Measurements from ENCODE around the gene S100A2.

DNA sequence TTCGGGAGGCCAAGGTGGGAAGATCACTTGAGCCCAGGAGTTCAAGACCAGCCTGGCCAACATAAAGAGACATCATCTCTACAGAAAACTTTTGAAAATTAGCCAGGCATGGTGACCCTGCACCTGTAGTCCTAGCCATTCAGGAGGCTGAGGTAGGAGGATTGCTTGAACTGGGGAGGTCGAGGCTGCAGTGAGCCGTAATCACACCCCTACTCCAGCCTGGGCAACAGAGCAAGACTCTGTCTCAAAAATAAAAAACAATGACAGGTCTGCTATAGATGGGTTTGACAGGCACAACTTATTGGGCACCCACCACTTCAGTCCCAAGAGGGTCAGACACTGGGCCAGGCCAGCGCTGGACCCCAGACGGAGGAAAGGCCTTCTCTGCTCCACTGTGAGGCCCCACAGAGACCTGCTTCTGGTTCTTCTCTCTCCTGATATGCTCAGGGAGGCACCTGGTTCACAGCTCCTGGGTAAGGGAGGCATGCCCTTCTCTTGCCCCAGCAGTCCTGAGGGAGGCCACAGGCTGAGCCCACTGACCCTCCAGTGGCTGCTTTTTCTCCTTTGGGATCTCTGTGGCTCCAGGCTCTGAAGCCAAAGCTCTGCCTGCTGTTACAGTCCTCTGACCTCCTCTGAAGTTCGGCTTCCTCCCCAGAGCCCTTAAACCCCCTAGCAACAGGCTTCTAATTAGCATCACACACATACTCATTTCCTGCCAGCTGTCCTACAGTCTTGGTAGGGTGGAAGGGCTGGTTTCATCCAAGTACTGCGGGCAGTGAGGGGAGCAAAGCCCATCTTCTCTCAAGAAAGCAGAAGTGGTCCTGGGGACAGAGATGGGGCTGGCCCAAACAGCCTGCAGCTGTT is 32.9 kb upstream of the S100A2 start:
- TF ChIP-seq, protein P1, sequence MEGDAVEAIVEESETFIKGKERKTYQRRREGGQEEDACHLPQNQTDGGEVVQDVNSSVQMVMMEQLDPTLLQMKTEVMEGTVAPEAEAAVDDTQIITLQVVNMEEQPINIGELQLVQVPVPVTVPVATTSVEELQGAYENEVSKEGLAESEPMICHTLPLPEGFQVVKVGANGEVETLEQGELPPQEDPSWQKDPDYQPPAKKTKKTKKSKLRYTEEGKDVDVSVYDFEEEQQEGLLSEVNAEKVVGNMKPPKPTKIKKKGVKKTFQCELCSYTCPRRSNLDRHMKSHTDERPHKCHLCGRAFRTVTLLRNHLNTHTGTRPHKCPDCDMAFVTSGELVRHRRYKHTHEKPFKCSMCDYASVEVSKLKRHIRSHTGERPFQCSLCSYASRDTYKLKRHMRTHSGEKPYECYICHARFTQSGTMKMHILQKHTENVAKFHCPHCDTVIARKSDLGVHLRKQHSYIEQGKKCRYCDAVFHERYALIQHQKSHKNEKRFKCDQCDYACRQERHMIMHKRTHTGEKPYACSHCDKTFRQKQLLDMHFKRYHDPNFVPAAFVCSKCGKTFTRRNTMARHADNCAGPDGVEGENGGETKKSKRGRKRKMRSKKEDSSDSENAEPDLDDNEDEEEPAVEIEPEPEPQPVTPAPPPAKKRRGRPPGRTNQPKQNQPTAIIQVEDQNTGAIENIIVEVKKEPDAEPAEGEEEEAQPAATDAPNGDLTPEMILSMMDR (IDR thresholded peaks at IDR 0.05 in 4 of 5, conservative IDR thresholded peaks at IDR 0.05 in 1 of 5) = no peak
- TF ChIP-seq POLR2A (IDR thresholded peaks at IDR 0.05) = no peak
